Tibial nerve (tissue), 3 donors: Measurements from ENCODE around the gene PSMA7.

Experiments
- CTCF ChIP-seq, 5 experiments: fragments of 200-600 bp in 3 of 5; fragments of 450-650 bp in 2 of 5; sonication (generic) in 3 of 5; IDR thresholded peaks; one replicate each; pipeline ENCODE4 v1.5.1; 2016 to 2019; ENCODE audit warnings: antibody characterized with exemption in 5 of 5, mild to moderate bottlenecking in 3 of 5, moderate library complexity in 2 of 5
- POLR2A ChIP-seq, 2 donors: fragments of 450-650 bp; IDR thresholded peaks; one replicate each; pipeline ENCODE4 v1.6.1; 2017; ENCODE audit warnings: antibody characterized with exemption in 2 of 2, mild to moderate bottlenecking in 2 of 2, moderate library complexity in 2 of 2

DNA sequence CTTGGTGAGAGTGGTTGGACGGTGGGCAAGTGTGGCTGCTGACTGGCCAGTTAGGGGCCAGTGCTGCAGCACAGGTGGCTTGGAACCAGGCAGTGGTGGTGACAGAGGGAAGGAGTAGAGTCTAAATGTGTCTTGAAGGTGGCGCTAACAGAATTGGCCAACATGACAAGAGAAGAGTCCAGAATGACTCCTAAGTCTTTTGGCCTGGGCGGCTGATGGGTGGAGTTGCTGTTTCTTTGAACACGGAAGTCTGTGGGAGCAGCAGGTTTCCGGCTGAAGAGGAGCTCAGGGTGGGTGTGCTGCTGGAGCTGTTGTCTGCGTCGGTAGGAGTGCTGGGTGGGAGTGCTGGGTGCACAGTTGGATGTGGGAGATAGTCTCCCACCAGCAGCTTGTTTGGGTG lies 10.8 kb downstream of the PSMA7 start:
- TF ChIP-seq POLR2A (IDR thresholded peaks at IDR 0.05): no peak
- no peak for TF ChIP-seq CTCF (IDR thresholded peaks at IDR 0.05)
